Adipocyte (in vitro differentiated cells): Measurements from ENCODE around the gene MAMSTR.
"Not testable (repeated sequence)": the region's sequence is repeated elsewhere in the genome, so short reads cannot be mapped to it uniquely, and the experiment has no call there.

Experiments
- DNase-seq: peaks from one replicate; pipeline ENCODE4 v3.0.0-alpha.2; 2015; ENCODE audit warnings: low read depth
- H3K27me3 ChIP-seq: replicated peaks from 2 replicates; pipeline ENCODE4 v1.7.0; 2013; ENCODE audit warnings: mild to moderate bottlenecking, low read length, moderate library complexity; ENCODE audit not compliant: control insufficient read depth, insufficient read depth
- H3K36me3 ChIP-seq: 2 replicates; pipeline ENCODE4 v1.7.0; 2013; ENCODE audit warnings: low read length, mild to moderate bottlenecking, moderate library complexity; ENCODE audit not compliant: control insufficient read depth, insufficient read depth, severe bottlenecking
- H3K4me1 ChIP-seq: 2 replicates; pipeline ENCODE4 v1.7.0; 2013; ENCODE audit warnings: mild to moderate bottlenecking, low read length, moderate library complexity; ENCODE audit not compliant: control insufficient read depth, insufficient read depth
- H3K4me3 ChIP-seq: 2 replicates; pipeline ENCODE4 v1.7.0; 2013; ENCODE audit warnings: mild to moderate bottlenecking, low read length, moderate library complexity
- H3K9ac ChIP-seq: 2 replicates; pipeline ENCODE4 v1.7.0; 2013; ENCODE audit warnings: mild to moderate bottlenecking, low read length, moderate library complexity
- H3K9me3 ChIP-seq: 2 replicates; pipeline ENCODE4 v1.7.0; 2013; ENCODE audit warnings: mild to moderate bottlenecking, low read length, moderate library complexity; ENCODE audit not compliant: control insufficient read depth

The MAMSTR gene

GRCh38 chr19:48719263-48720171 lies at the start of gene MAMSTR:
Gene MAMSTR, minus strand, starts transcription at chr19:48719725. Its CDS starts 694 bp downstream, at chr19:48719031.
- Histone ChIP-seq H3K27me3 (no peaks in the 10 kb centered on the region), H3K4me3 (peak within 1 kb of the TSS; percentile 85), H3K9ac (peak within 1 kb of the TSS; percentile 77), H3K36me3 (no peaks in the 10 kb centered on the region), H3K4me1 (peaks cover 29% of the 10 kb centered on the region), H3K9me3 (no peaks in the 10 kb centered on the region)
- no peak for DNase-seq

DNA sequence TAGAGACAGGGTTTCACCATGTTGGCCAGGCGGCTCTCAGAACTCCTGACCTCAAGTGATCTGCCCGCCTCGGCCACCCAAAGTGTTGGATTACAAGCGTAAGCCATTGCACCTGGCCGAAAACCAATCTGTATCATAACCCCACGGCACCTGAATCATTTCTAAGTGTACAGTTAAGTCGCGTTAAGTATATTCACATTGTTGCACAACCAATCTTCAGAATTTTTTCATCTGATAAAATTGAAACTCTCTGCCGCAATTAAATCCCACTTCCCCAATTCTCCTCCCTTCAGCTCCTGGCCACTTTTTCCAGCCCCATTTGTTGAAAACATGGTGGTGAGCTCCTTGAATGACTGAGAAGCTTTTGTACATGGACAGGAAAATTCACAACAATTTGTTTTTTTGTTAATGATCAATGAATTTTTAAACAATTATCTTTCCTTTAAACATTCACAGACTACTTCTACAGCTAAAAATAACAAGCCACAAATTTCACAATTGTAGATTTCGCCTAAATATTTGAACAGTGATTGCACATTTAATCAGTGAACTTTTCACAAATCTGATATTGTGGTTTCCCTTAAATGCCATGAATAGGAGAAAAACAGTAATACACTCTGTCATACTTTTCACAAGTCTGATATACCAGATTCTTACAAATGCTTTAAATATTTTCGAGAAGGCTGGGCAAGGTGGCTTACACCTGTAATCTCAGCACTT lies 49.6 kb upstream of the MAMSTR start:
- H3K9ac ChIP-seq, result no peak overlapping the region
- DNase-seq, result no peak
- H3K36me3 ChIP-seq, result no peaks in the 10 kb centered on the region
- H3K27me3 ChIP-seq, result peaks cover 6% of the 10 kb centered on the region
- peaks cover 18% of the 10 kb centered on the region for H3K4me1 ChIP-seq
- H3K9me3 ChIP-seq, result no peaks in the 10 kb centered on the region
- H3K4me3 ChIP-seq, result no peak overlapping the region

- peaks cover 18% of the 10 kb centered on the region for H3K4me1 ChIP-seq
- not testable (repeated sequence) for H3K36me3 ChIP-seq, H3K9ac ChIP-seq, H3K4me3 ChIP-seq, H3K27me3 ChIP-seq, H3K9me3 ChIP-seq, DNase-seq
Measured at GRCh38 chr19:48768171-48768753, 48.7 kb upstream of the MAMSTR start.

DNA sequence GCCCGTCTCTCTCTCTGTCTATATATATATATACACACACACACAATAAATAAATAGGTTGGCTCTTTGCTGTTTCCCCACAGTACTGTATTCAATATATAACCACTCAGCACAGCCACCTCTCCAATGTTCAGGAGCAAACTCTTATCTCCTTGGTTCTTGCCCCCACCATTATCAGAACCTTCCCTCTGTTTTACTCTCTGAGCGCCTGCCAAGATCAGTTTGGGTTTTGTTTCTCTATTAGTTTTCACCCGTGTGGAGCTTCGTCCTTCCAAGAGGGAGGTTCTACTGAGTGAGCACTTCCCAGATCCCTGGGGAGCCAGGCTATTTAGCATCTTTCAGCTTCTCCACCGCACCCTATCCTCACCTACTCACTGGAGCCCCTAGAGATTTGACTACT lies 46.3 kb upstream of the MAMSTR start:
- H3K36me3 ChIP-seq, DNase-seq, H3K9me3 ChIP-seq, H3K4me3 ChIP-seq, H3K9ac ChIP-seq: not testable (repeated sequence)
- peaks cover 11% of the 10 kb centered on the region for H3K4me1 ChIP-seq
- H3K27me3 ChIP-seq, result peaks cover 29% of the 10 kb centered on the region

GRCh38 chr19:48760504-48761205 lies 41.1 kb upstream of the MAMSTR start:
- Histone ChIP-seq H3K9me3 (no peaks in the 10 kb centered on the region), H3K9ac (no peak overlapping the region), H3K4me1 (no peaks in the 10 kb centered on the region), H3K36me3 (no peaks in the 10 kb centered on the region), H3K4me3 (no peak overlapping the region), H3K27me3 (peaks cover 38% of the 10 kb centered on the region)
- DNase-seq, result no peak

DNA sequence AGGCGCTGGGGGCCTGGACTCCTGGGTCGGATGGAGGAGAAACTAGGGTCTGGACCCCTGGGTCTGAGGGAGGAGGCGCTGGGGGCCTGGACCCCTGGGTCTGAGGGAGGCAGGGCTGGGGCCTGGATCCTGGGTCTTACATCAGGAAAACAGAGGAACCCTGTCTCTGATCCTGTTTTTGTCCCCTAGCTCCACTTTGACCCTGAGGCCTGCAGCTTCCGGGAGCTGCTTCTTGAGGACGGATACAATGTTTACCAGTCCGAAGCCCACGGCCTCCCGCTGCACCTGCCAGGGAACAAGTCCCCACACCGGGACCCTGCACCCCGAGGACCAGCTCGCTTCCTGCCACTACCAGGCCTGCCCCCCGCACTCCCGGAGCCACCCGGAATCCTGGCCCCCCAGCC lies 38.2 kb upstream of the MAMSTR start:
- H3K4me3 ChIP-seq, result no peak overlapping the region

DNA sequence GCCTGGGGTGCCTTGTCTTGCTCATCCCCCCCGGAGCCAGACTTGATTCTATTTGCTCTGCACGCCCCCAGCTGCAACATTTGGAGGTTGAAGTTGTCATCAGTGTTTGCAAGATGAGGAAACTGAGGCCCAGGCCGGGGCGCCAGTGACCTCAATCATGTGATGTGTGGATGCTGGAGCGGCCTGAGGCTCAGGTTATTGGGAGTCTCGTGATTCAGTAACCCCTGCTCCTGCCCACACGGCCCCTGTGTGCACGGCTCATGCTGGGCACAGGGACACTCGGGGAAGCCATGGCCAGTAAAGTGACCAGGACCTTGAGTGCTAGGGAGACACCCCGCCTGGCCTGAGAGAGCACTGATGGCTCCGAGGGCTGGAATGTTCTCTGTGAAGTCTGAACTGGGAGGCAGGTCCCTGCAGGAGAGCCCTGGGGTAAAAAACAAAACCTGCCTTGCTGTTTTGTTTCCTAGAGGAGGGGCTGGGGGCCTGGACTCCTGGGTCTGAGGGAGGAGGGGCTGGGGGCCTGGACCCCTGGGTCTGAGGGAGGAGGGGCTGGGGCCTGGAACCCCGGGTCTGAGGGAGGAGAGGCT lies 37.7 kb upstream of the MAMSTR start:
- no peak for DNase-seq
- Histone ChIP-seq H3K9me3 (no peaks in the 10 kb centered on the region), H3K4me3 (no peak overlapping the region), H3K27me3 (peaks cover 27% of the 10 kb centered on the region), H3K36me3 (no peaks in the 10 kb centered on the region), H3K4me1 (no peaks in the 10 kb centered on the region), H3K9ac (no peak overlapping the region)

More for the DNA sequence above, 38.2 kb upstream of the MAMSTR start:
- H3K36me3 ChIP-seq, result no peaks in the 10 kb centered on the region
- no peaks in the 10 kb centered on the region for H3K4me1 ChIP-seq
- H3K9ac ChIP-seq, result no peak overlapping the region
- no peak for DNase-seq
- H3K27me3 ChIP-seq, result peaks cover 28% of the 10 kb centered on the region
- no peaks in the 10 kb centered on the region for H3K9me3 ChIP-seq

- Histone ChIP-seq H3K9ac (no peak overlapping the region), H3K4me1 (no peaks in the 10 kb centered on the region), H3K36me3 (no peaks in the 10 kb centered on the region), H3K27me3 (peaks cover 27% of the 10 kb centered on the region), H3K9me3 (no peaks in the 10 kb centered on the region), H3K4me3 (no peak overlapping the region)
- no peak for DNase-seq
Measured at GRCh38 chr19:48756686-48757085, 37.2 kb upstream of the MAMSTR start.

DNA sequence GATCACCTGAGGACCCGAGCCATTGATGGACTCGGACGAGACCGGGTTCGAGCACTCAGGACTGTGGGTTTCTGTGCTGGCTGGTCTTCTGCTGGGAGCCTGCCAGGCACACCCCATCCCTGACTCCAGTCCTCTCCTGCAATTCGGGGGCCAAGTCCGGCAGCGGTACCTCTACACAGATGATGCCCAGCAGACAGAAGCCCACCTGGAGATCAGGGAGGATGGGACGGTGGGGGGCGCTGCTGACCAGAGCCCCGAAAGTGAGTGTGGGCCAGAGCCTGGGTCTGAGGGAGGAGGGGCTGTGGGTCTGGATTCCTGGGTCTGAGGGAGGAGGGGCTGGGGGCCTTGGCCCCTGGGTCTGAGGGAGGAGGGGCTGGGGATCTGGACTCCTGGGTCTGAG lies 36.7 kb upstream of the MAMSTR start:
- Histone ChIP-seq H3K9me3 (no peaks in the 10 kb centered on the region), H3K36me3 (no peaks in the 10 kb centered on the region), H3K27me3 (peaks cover 26% of the 10 kb centered on the region), H3K4me3 (no peak overlapping the region), H3K4me1 (no peaks in the 10 kb centered on the region), H3K9ac (no peak overlapping the region)
- DNase-seq, result no peak

DNA sequence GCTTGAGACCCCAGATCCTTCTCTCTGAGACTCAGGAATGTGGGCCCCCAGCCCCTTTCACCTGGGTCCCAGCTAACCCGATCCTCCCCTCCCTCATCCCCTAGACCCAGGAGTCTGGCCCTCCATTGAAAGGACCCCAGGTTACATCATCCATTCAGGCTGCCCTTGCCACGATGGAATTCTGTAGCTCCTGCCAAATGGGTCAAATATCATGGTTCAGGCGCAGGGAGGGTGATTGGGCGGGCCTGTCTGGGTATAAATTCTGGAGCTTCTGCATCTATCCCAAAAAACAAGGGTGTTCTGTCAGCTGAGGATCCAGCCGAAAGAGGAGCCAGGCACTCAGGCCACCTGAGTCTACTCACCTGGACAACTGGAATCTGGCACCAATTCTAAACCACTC lies 36.3 kb upstream of the MAMSTR start:
- no peak overlapping the region for H3K4me3 ChIP-seq
- peaks cover 25% of the 10 kb centered on the region for H3K27me3 ChIP-seq
- H3K9ac ChIP-seq, result no peak overlapping the region
- no peaks in the 10 kb centered on the region for H3K9me3 ChIP-seq
- H3K36me3 ChIP-seq, result no peaks in the 10 kb centered on the region
- no peaks in the 10 kb centered on the region for H3K4me1 ChIP-seq
- DNase-seq, result no peak
